Cardiac septum (tissue), 1 donor: ENCODE measurements around the gene SNED1. TPM values are rescaled to one million over a fixed set of nuclear protein-coding genes. Genes with fewer than 3 reads are reported as not detected.

Source experiments
- DNase-seq: peaks from one replicate; pipeline ENCODE4 v3.0.0-alpha.2; 2020; ENCODE audit warnings: low spot score
- intact Hi-C: fragments of 100-400 bp; cut with DNase I; formaldehyde crosslinking; loops from one replicate; pipeline ENCODE4 v1.14.0; 2022
- total RNA-seq: library from RNA; stranded (reverse); fragmentation: NEBNext Ultra II Directional; extraction: Animal tissue kit (Norgen Biotek cat#: 25700); gene quantifications from one replicate; pipeline ENCODE4 v1.2.1, GENCODE V29; 2021
- donor health status: DM: no; HTN: no; CAD: no.

Gene SNED1
- total RNA-seq, 1 donor from 2014 or later: 9.7 TPM

- DNase-seq: peak; percentile 74
- intact Hi-C loops: no loop called here
These were observed 9.7 kb upstream of the SNED1 start for GRCh38 chr2:240988571-240989271.

GRCh38 chr2:240989451-240990265, 8.8 kb upstream of the SNED1 start:
- intact Hi-C loops: loop anchor here (2.0 to 5.0 kb wide), 2 partner anchors 75 to 137 kb away; no protein-coding TSS in a partner anchor
- DNase-seq: peak; percentile 74

DNA sequence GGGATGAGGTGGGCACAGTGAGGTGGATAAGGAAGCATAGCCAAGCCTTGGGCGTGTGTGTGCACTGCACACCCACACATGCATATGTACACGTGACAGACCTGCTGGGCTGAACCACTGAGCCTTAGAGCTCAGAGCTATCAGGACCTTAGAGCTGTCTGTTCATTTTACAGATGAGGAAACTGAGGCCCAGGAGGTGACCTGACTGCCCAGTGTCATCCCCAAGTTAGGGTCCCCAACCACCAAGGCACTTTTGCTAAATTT, 8.2 kb upstream of the SNED1 start:
- intact Hi-C loops: loop anchor here (2.0 to 5.0 kb wide), 2 partner anchors 75 to 138 kb away; no protein-coding TSS in a partner anchor
- DNase-seq: peak; percentile 26

DNA sequence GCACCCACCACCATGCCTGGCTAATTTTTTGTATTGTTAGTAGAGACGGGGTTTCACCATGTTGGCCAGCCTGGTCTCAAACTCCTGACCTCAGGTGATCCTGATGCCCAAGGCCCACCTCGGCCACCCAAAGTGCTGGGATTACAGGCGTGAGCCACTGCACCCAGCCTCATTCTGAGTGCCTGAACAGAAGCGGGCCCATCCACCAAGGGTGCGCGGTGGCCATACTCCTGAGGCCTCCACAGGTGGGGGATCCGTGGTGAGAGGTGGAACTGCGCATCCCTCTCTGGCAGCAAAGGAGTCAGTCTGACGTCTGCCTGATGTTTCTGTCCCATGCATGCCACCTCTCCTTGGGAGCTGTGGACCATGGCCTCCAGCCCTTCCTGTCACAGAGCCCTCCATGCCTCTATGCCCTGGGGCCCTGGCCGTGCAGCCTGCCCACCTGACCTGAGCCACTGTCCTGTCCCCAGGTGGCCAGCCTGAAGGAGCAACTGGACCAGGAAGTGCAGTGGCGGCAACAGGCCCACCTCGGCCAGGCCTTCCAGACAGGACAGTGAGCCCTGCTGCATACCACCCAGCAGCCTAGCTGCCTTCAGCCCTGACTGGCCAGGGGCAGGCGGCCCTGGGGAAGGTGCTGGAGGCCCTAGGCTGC, 7.6 kb upstream of the SNED1 start:
- peak; percentile 72 for DNase-seq
- intact Hi-C loops: loop anchor here (2.0 to 5.0 kb wide), 2 partner anchors 76 to 139 kb away; no protein-coding TSS in a partner anchor

- peak; percentile 88 for DNase-seq
- intact Hi-C loops: loop anchor here (2.0 to 5.0 kb wide), 2 partner anchors 77 to 139 kb away; no protein-coding TSS in a partner anchor
These were observed 6.8 kb upstream of the SNED1 start for GRCh38 chr2:240991378-240992263.

DNA sequence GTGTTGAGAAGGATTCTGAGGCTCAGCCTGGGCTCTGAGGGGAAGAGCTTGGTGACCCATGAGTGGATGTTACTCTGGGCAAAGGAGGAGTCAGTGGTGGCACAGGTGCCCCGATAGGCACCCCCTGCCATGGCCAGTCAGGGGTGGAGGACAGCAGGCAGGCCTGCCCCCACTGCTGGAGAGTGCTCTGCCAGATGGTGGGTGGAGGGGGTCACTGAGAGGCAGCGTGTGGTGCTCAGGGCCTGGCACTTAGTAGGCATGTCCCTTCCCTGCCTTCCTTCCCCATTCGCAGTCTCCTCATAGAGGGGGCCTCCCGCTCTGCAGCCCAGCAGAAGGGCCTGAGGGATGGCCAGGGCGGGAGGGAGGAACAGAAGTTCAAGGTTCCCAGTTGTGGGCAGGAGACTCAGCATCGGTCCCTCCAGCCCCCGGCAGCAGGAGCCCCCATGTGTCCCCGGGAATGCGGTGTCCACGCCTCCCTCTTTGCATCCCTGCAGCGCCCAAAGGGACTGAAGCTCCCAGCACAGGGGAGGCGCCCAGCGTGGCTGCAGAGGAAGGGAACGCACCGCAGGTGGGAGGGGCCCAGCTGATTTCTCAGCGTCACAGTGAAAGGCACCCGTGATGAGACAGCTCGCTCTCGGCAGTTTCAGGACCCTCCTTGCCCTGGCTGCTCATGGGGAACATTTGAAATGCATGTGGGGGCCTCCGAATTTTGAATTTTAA, 5.7 kb upstream of the SNED1 start:
- peak; percentile 63 for DNase-seq
- intact Hi-C loops: loop anchor here (5.0 kb wide), 1 partner anchor 140 kb away; no protein-coding TSS in a partner anchor

- DNase-seq: peak; percentile 67
- intact Hi-C loops: loop anchor here (5.0 kb wide), 1 partner anchor 141 kb away; no protein-coding TSS in a partner anchor
These were observed 4.8 kb upstream of the SNED1 start for GRCh38 chr2:240993446-240994170.

DNA sequence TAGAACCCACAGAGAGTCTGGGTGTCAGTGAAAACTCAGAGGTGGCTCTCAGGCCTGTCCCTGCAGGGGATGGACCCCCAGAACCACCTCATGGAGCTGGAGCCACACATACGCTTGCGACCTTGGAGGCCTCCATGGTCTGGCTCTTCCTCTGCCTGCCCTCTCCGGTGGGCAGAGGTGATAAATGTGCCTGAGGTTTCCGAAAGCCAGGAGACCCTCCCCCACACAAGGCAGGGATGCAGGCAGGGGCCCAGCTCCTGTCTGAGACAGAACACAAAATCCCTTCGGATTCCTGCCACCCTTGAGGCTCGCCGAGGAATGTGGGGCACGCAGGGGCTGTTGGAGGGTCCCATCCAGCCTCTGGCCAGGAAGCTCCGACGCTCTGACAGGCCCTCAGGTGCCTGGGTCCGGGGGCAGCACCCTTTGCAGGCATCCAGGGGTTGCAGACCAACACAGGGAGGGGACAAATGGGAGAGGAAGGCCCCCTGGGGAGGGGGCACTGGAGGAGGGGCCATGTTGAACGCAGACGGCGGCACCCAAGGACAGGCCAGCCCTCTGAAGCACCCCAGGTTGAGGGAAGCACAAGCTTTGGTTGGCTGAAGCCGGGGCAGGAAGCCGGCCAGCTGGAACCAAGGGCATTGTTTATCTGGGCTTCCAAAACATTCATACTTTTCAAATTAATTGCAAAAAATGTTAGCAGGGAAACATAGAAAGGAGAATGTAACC, 4.1 kb upstream of the SNED1 start:
- DNase-seq: peak; percentile 57

DNA sequence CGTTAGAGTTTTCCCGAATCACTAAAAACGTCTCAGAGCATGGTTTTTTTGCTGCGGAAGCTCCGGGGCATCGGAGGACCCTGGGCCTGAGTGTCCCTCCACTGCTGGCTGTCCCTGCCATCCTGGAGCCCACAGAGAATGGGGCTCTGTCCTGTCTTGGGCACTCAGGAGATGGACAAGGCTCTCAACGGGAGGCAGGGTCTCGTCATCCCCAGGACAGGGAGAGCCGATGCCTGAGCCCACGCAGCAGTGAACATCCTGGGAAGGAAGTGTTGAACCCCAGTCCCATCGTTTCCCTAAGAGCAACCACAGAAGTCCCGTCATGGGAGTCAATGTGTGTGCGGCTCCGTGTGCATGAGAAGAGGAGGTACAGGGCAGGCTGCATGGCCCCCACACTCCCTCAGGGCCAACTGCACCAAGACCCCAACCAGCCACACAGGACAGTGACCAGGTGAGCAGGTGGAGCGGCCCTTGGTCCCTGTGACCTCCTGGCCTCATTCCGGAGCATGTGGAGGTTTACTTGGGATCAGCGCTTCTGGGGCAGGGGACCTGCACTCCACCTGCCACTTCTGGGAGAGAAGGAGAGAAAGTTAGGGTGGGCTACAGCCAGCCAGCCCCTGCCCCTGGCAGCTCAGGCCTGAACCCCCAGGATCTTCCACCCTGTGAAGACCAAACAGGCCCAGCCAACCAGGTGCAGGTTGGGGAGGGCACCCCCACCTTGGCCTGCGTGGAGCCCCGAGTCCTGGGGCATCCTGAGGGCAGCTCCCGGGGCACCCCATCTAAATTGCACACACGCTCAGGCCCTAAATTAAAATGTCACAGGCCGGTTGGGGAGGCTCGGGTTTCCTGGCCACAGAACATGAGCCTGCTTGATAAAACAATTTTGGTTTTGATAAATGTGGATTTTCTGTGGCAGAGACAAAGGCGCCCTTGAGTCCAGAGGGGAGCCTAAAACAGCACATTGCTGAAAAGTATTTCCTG, 3.1 kb upstream of the SNED1 start:
- DNase-seq: peak; percentile 66
- intact Hi-C loops: no loop called here

More for the DNA sequence above, 4.1 kb upstream of the SNED1 start:
- intact Hi-C loops: loop anchor here (5.0 kb wide), 1 partner anchor 142 kb away; no protein-coding TSS in a partner anchor

- DNase-seq: peak; percentile 55
- intact Hi-C loops: no loop called here
These were observed 2.1 kb upstream of the SNED1 start for GRCh38 chr2:240996161-240996833.

GRCh38 chr2:240996834-240997140, 1.6 kb upstream of the SNED1 start:
- DNase-seq: peak; percentile 53

DNA sequence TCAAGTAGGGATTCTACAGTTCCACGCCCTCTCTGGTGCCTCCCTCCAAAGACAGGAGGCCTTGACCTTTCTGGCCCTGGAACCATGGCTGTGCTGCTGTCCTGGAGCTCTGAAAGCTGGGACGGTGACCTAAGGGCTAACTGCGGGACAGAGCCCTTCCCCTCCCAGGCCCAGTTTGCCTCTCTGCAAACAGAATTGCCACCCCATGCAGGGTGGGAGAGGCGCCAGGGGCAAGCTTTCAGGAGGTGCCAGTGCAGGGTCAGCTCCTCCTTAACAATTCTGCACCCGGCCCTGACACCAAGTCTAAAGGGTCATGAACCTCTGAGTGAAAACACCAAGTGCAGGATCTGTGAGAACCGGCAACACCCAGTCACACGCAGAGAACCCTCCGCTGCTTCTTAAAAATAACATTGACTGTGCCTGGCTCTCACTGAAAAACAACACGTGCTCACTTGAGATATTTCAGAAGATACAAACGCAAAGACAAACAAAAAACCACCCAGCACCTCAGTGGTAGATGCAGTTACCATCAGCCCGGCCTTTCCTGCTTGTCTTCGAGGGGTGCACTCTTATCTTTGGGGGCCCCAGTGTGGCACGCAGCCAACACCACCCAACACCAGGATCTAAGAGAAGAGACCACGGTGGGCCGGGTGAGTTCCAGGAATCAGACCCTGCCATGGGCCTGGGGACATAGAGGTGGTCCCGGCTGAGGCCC, 1.1 kb upstream of the SNED1 start:
- DNase-seq: peak; percentile 71
- intact Hi-C loops: no loop called here

More at GRCh38 chr2:240996834-240997140, 1.6 kb upstream of the SNED1 start:
- intact Hi-C loops: no loop called here

DNA sequence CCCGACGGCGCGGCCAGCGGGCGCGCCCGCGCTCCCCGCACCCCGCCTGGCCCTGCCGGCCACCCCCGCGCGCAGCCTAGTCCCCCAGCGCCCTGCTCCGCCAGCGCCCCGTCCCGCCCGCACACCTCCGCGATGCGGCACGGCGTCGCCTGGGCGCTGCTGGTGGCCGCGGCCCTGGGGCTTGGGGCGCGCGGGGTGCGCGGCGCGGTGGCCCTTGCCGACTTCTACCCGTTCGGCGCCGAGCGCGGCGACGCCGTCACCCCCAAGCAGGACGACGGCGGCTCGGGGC, 232 bp downstream of the SNED1 start:
- intact Hi-C loops: no loop called here
- no peak for DNase-seq

DNA sequence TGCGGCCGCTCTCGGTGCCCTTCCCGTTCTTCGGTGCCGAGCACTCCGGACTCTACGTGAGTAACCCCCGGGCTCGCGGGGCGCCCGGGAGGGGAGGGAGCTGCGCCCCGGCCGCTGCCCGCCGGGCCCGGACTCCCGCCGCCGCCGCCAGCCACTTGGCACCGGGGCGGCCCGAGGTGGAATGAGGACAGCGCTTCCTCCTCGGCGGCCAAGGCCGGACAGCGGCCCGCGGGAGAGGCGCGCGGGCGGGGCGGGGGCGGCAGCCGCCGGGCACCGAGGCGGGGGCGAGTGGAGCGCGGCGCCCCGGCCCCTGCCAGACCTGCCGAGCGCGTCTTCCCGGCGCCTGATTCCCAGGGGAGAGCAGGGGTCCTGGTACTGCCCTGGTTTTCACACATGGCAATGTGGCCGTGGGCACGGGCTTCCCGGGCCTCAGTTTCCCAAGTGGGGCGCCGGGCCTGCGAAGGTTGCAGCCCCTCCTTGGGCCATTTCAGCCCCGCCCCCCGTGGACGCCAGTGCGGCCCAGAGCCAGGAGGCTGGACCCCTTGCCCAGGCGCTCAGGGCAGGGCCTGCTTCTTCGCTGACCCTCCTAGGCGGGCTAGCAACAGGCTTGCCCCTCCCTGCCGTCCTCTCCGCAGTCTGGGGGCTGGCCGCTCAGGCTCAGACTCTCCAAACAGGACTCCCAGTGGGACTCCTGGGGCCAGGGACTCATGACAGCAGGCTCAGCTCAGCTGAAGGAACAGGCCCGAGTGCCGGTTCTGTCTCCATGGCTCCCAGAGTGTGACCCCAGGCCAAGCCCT, 775 bp downstream of the SNED1 start:
- intact Hi-C loops: no loop called here
- peak; percentile 75 for DNase-seq
